VCaP (cell line): ENCODE measurements around the gene ZNF414.

Source experiments
- H3K27ac ChIP-seq: fragments of 450-650 bp; 2 replicates; pipeline ENCODE4 v1.5.1; 2017
- CTCF ChIP-seq: fragments of 450-650 bp; conservative IDR thresholded peaks from 2 replicates; pipeline ENCODE4 v1.5.1; 2017; ENCODE audit warnings: mild to moderate bottlenecking, moderate library complexity

Gene ZNF414

GRCh38 chr19:8530061-8530679 is 16.2 kb upstream of the ZNF414 start:
- TF ChIP-seq CTCF = no peak
- no peak overlapping the region for H3K27ac ChIP-seq

- TF ChIP-seq CTCF = no peak
- no peak overlapping the region for H3K27ac ChIP-seq
Measured at GRCh38 chr19:8529369-8530006, 15.5 kb upstream of the ZNF414 start.

- H3K27ac ChIP-seq = no peak overlapping the region
- no peak for TF ChIP-seq CTCF
Measured at GRCh38 chr19:8528500-8528899, 14.5 kb upstream of the ZNF414 start.

- no peak for TF ChIP-seq CTCF
- H3K27ac ChIP-seq = no peak overlapping the region; the same call in 1 of the 2 replicates
Measured at GRCh38 chr19:8526345-8527091, 12.6 kb upstream of the ZNF414 start.

GRCh38 chr19:8525401-8525684 is 11.4 kb upstream of the ZNF414 start:
- TF ChIP-seq CTCF = peak; percentile 0; the same call in 1 of the 2 replicates
- H3K27ac ChIP-seq = no peak overlapping the region

- no peak overlapping the region for H3K27ac ChIP-seq
- TF ChIP-seq CTCF = no peak
Measured at GRCh38 chr19:8519388-8519787, 5.4 kb upstream of the ZNF414 start.

GRCh38 chr19:8518536-8518935 is 4.6 kb upstream of the ZNF414 start:
- no peak for TF ChIP-seq CTCF
- no peak overlapping the region for H3K27ac ChIP-seq
